ENCODE measurements around the gene PWWP2B.

PWWP2B gene

DNA sequence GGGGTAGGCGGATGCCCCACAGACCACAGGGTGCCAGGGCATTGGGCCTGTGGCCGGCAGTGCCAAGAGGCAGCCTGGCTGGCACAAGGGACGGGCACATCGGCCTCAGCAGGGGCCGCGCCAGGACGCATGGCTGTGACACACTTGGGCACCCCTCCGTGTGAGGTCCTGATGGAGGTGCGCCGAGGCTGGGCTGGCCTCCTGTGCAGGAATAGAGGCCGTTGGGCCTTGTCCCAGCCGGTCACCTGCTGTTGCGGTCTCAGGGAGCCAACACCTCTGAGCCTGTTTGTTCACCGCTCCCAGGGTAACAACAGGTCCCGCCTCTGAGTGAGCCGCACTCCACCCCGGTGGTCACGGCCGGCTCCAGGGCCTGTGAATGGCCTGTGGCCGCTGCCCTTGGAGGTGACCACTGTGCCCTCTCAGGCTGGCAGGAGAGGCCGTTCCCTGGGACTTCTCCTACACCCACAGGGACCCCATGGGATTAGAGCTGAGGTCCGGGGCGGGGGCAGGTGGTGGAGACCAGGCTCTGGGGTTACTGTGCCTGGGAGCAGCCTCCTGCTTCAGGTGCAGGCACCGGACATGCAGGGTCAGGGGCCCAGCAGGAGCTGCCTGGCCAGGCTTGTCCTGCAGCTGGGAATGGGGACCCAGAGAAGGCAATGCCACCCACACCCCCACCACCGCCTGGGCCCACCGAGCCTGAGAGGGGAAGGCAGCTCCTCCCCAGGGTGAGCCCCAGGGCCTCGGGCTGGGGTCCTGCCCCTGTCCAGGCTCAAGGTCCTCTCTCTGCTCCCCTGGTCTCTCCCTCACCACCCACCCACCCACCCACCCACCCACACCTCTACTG, 12.0 kb downstream of the PWWP2B start:
- no peak for DNase-seq

DNA sequence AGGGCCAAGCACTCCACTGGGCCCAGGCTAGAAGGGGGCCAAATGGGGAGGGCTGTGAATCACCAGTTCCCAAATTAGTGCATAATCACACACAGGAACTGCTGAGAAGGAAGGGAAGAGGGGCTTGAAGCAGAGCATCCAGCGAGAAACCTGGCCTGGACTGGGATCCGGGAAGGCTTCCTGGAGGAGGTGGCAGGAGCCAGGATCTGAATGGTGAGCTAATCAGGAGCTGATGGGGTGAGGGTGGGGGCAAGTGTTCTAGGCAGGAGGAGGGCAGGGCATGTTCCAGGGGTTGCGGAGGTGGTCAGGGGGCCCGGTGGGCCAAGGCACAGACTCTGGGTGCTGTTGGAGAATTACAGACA, 12.6 kb downstream of the PWWP2B start:
- DNase-seq = no peak

DNA sequence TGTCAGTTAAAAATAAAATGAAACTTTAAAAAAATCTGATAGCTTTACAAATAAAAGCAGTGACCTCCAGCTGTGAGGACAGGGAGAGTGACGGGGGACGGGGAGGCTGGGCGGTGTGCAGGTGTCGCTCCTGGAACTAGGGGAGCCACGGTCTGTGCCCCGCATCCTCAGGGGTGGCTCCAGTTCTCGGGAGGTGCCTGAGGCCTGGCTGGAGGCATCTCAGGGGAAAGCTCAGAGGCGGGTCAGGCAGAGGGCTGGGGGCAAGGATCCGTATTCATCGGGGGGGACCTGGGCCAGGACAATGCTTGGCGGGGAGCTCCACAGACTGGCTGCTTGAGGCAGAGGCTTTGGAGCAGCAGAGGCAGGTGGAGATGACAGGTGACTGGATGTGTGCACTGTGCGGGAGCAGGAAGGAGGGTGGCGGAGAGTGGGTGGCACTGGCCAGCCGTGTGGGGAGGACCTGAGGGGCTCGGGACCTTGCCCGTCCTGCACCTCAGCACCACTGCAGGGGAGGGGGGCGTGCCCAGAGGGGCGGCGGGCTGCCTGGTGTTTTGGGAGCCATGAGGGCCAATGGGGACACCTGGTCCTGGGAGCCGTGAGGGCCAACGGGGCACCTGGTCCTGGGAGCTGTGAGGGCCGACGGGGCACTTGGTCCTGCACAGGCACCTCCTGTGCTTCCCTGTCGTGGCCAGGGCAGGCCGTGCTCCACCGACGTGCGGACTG, 13.2 kb downstream of the PWWP2B start:
- DNase-seq = peak; percentile 24

DNA sequence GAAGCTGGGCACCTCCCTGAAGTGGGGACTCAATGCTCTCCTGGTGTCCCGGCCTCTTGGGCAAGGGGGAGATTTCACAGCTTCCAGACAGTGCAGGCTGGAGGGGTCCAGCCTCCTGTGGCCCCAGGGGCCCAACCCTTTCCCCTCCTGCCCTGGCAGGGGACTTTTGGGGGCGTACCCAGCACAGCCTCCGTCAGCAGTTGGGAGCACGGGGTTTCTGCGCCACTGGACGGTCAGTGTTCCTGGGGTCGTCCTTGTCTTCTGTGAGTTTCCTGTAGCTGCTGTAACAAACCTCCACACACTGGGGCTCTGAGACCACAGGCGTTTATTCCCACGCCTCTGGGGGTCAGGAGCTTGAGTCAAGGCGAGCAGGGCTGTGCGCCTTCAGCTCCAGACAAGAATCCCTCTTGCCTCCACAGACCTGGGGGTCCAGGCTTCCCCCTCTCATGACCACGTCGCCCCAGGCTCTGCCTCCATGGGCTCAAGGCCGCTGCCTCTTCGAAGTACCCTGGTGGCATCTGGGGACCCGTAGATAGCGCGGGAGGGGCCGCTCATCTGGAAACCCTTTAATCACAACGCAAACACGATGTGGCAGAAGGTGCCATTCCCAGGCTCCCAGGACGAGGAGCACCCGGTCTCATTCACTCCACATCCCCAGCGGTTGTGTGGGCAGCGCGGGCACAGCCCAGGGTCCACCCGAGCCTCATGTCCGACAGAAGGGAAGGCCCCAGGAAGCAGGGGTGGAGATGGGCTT, 14.0 kb downstream of the PWWP2B start:
- no peak for DNase-seq

DNA sequence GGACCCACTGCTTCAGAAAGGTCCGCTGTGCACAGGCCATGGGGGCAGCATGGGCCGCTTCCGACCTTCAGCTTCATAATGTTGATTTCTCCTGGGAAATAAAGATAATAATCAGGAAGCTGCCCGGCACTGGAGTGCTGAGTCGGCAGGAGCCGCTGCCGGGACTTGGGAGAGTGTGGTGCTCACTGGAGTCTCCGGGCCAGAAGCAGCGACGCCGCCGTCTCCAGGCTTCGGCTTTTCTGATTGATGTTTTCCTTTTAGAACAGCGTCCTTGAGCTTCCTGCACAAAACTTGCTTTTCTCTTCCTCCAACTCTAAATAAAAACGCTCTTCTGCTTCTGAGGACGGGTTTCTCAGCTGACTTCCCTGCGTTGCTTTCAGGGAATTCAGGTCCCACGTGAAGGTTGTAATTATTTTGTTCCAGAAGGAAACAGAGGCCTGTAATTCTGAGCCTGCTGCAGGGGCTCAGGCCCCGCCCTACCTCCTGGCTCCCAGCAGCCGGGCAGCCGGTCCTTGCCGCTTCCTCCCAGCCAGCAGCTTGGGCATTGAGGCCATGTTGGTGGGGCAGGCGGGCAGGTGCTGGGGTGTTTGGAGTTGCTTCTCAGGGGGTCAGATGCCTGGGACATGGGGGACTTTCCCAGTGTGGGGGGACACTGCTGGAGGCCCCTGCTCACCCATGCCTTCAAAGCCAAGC, 14.7 kb downstream of the PWWP2B start:
- peak; percentile 73 for DNase-seq

- DNase-seq = no peak
Observed at GRCh38 chr10:132412316-132413192, 15.6 kb downstream of the PWWP2B start.

DNA sequence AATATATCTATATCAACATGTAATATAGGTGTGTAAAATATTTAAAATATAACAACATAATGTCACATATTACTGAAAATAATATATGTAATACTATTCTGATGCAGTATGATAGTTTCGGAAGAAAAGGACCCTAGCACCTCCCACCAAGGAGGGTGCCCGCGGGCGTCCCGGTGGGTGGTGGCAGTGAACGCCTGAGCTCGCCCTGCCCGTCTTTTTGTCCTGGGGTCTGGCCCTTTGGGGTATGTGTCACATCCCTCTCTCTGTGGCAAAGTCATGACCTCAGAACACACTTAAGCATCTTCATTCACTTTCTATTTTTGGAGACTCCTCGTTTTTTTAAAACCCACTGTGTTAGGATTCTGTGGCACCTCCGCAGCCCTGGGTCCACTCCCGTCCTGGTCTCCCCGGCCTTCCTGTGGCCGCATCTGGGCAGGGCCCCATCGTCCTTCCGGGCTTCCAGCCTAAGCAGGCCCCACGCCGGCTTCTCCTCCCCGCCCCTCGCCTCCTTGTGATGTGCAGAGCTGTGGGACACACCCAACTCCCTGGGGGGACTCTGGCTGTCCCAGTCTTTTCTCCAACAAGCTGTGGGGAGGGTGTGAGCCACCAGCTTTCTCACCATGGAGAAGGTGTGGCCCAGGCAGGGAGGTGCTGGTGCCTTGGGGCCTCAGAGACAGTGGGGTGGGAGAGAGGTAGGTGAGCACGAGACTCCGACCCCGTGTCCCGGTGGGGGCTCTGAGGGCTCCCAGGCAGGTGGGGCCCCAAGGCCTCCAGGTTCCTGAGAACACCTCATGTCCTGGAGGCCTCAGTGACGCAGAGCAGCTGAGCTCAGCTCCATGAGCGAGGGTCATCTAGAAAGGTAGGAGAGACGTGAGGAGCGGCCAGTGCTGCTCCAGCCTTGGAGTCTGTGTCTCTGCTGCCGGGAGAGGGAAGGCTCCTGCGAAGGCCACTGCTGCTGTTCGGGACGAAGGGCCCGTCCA, 16.5 kb downstream of the PWWP2B start:
- no peak for DNase-seq

DNA sequence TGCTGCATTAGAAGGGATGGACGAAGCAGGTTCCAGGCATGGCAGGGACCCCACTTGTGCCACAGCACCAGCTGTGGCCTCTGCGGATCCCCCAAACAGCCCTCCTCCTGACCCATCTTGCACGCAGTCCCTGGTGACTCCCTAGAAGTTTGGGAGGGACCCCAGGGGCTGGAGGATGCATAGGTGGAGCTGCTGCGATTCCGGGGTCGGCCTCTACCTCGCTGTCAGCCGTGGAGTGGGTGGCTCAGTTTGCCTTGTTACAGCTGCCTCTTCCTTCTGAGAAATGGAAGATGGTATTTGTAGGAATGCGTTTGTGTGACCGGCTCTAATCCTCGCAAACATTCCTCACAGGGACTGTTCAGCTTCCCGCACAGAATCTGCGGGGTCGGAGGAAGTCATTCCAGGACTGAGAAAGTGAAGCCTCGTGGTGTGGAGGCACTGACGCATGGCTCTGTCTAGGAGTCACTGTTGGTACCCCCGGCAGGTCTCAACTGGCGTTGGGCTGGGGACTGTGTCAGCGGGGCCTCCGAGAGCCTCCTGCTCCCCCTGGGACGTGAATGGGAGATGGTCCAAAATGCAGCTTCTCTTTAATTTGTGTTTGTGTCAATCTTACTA, 17.5 kb downstream of the PWWP2B start:
- DNase-seq = no peak

- DNase-seq = no peak
Observed at GRCh38 chr10:132415255-132415654, 18.3 kb downstream of the PWWP2B start.

- no peak for DNase-seq
Observed at GRCh38 chr10:132415956-132416355, 19.0 kb downstream of the PWWP2B start.

GRCh38 chr10:132416566-132417256, 19.7 kb downstream of the PWWP2B start:
- DNase-seq = no peak

DNA sequence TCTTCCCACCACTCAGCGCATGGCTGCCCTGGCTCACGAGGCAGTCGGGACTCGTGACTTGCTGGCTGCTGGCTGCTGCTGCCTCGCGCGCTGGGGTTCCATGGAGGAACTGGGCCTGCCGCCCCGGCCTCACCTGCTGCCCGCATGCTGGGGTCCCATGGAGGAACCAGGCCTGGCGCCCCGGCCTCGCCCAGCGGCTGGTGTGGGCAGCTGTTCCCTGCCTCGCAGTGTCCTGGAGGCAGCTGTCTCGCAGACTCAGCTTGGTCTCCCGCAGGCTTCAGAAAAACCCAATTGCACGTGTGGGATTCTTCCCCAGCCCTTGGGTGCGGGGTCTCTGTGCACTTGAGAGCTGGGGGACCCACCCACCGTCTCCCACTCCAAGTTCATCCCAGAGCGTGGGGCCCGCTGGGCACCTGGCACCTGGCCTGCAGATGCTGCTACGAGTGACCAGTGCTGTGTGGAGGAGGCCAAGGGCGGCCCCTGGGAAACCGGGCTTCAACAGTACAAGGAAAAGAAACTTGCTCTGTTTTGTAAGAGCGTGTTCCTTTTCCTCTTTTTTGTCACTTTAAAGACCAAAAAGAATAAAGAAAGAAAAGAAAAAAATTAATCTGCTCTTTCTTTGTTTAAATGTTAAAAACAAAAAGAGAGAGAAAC, 20.4 kb downstream of the PWWP2B start:
- DNase-seq = no peak

DNA sequence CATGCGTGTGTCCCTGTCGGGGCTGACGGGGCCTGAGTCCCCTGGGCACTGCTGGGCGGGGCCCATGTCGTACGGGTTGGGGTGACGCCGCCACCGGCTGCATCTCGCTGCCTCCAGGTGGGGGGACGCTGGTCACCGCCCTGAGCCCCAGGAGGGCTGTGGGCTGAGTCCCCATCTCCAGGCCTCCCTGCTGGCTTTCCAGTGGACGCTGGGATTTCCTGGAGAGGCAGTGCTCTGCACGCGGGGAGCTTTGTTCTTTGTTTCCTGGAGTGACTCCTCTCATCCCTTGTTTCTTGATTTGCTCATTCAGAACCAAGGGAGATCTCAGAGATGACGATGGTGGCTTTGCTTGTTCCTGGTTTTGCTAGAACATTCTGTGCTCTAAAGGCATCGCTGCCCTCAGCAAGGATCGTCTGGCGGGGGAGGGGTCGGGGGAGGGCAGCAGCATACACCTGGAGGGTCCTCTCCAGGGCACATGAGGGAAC, 21.0 kb downstream of the PWWP2B start:
- DNase-seq = peak; percentile 46

DNA sequence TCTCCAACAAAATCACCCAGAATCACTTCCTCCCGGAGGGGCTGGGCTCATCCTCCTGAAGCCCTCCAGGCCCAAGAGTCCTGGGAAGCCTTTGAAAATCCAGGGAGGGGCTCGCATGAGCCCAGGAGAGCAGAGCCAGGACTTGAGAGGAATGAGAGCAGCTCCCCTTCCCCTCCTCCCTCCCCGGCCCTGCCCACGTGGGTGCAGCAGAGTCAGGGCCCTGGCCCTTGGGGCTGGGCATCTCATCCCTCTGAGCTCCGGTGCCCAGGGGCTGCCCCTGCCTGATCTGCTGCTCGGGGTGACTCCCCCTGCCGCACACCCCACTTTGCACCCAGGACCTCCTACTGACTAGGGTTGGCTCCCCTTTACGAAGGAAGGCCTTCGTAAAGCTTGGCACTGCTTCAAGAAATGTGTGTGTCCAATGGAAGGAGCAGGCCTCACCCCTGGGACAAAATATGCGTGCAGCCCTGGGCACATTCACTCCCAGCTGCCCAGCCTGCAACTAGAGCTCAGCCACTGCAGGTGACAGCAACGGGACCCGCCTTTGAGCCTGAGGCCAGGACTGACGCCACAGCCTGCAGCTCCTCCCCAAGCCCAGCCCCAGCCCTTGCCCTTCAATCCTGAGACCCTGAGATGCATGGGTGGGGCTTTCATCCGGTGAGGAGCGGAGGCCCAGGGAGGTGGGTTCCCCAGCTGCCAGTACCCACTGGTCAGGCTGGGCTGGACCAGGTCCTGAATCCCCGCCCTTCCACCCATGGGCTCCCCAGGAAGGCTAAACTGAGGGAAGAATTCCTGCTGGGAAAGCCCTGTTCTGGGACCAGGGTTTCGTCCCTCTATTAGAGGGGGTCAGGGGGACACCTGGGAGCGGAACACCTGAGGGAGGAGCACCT, 21.8 kb downstream of the PWWP2B start:
- DNase-seq = peak; percentile 86

DNA sequence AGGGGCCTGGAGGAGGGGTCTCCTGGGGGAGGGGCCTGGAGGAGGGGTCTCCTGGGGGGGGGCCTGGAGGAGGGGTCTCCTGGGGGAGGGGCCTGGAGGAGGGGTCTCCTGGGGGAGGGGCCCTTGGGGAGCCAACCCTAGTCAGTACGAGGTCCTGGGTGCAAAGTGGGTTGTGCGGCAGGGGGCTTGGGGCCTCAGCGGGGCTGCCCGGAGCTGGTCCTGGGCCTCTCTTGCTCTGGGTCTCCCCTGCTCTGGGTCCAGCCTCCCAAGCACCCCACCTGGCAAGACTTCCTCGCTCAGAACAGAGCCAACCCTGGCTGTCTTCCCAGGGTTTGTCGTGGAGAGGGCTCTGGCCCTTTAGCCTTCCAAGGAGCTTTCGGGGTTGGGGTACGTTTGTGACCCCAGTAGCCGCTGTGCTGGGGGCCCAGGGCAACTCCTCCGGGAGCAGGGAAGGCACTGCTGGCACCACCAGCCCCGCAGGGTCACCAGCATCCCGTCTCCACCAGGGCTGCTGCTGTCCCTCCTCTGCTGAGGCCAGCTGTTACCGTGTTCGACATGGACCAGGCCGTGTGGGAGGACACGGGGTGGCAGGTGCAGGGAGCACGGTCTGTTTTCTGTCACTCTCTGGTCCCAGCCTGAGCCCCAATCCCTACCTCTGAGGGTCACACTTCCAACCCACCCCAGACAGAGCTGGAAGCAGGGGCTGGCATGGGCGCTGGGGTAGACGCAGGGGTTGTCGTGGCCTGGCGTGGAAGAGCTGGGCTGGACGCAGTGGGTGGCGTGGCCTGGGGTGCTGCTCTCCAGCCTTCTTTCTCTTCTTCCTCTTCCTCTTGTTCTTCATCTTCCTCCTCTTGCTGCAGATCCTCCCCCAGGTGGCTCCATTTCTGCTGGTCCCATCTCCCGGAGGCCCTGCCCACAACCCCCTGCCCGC, 22.8 kb downstream of the PWWP2B start:
- no peak for DNase-seq

- no peak for DNase-seq
Observed at GRCh38 chr10:132420469-132420980, 23.5 kb downstream of the PWWP2B start.

Data from NCI-H510A treated with DMSO at 0.1 percent for 48 hours (cell line).